ENCODE results near the gene IL15RA. TPM values are rescaled to one million over a fixed set of nuclear protein-coding genes. Genes with fewer than 3 reads are reported as not detected.

The IL15RA gene
- polyA plus RNA-seq, 4 donors, result 2.5 to 32.1 (median 12.1) TPM

DNA sequence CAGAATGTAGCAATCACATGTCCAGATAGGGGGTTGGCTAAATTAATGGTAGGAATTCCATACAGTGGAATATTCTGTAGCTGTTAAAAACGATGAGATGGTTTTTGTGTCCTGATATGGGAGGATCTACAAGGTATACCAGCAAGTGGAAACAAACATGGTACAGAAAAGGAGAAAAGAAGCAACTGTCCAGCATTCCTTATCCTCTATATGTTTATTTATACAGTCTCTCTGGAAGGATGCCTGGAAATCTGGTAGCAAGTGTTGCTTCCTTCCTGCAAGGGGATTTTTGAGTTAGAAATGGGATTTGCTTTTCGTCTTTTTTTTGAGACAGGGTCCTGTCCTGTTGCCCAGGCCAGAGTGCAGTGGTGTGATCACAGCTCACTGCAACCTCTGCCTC is 19.3 kb downstream of the IL15RA start:
- no peak overlapping the region for H3K27ac ChIP-seq (ENCODE audit: low read depth in 1 of 3, low read length in 2 of 3)
- no peak for FAIRE-seq
- 60 to 78% (median 78%) methylated on average over 2 of the region's 2 CpGs for WGBS, 3 donors

DNA sequence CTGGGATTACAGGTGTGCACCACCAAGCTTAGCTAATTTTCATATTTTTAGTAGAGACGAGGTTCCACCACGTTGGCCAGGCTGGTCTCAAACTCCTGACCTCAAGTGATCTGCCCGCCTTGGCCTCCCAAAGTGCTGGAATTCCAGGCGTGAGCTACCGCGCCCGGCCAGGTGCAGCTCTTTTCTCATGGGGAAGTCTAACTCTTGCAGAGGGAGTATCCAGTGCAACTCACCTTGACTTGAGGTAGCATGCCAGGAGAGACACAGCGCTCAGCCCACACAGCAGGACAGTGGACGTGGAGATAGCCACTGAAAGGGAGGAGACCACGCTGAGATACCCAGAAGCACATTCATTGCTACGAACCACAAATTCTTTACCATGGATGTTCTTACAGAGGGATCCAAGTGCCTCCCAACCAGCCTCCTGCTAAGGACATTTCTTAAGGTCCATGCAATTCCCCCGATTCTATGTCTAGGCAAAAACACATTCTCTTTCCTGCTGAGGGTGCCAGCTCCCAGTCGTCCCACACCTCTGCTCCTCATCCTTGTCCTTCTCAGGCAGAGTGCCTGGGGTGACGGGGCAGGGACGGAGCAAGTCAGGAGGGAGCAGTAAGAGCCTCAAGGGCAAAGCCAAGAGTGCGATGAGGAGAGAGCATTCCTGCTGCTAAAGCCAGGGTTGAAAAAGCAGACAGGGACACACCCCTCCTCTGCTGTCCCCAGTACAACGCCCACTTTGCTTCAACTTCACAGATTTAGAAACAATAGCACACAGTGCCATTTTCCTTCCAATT is 21.0 kb downstream of the IL15RA start:
- H3K27ac ChIP-seq (ENCODE audit: low read depth in 1 of 3, low read length in 2 of 3), result no peak overlapping the region
- DNase-seq (no peak), FAIRE-seq (no peak)
- H3K27me3 ChIP-seq (ENCODE audit: control insufficient read depth in 3 of 3, insufficient read depth in 3 of 3, low read length in 3 of 3), result no peaks in the 10 kb centered on the region
- no peaks in the 10 kb centered on the region for H3K9me3 ChIP-seq (ENCODE audit: control insufficient read depth in 2 of 2, insufficient read depth in 1 of 2, low read depth in 1 of 2, low read length in 1 of 2)
- H3K4me3 ChIP-seq (ENCODE audit: low read depth in 1 of 3, low read length in 3 of 3), result no peak overlapping the region
- 88 to 93% (median 90%) methylated on average over 16 to 17 of the region's 17 CpGs for WGBS, 3 donors
- H3K4me1 ChIP-seq (ENCODE audit: control insufficient read depth in 3 of 3, insufficient read depth in 2 of 3, low read depth in 1 of 3, low read length in 2 of 3), result peaks cover 0 to 2% (median 0%) of the 10 kb centered on the region in 3 donors
- peaks cover 7 to 49% (median 21%) of the 10 kb centered on the region in 3 donors for H3K36me3 ChIP-seq (ENCODE audit: control insufficient read depth in 3 of 3, insufficient read depth in 2 of 3, low read depth in 1 of 3, low read length in 3 of 3)

More for the DNA sequence above, 19.3 kb downstream of the IL15RA start:
- H3K27me3 ChIP-seq (ENCODE audit: control insufficient read depth in 3 of 3, insufficient read depth in 3 of 3, low read length in 3 of 3), result no peaks in the 10 kb centered on the region
- no peaks in the 10 kb centered on the region for H3K4me1 ChIP-seq (ENCODE audit: control insufficient read depth in 3 of 3, insufficient read depth in 2 of 3, low read depth in 1 of 3, low read length in 2 of 3)
- H3K9me3 ChIP-seq (ENCODE audit: control insufficient read depth in 2 of 2, insufficient read depth in 1 of 2, low read depth in 1 of 2, low read length in 1 of 2), result no peaks in the 10 kb centered on the region
- no peak for DNase-seq
- H3K4me3 ChIP-seq (ENCODE audit: low read depth in 1 of 3, low read length in 3 of 3), result no peak overlapping the region
- peaks cover 10 to 53% (median 17%) of the 10 kb centered on the region in 3 donors for H3K36me3 ChIP-seq (ENCODE audit: control insufficient read depth in 3 of 3, insufficient read depth in 2 of 3, low read depth in 1 of 3, low read length in 3 of 3)

DNA sequence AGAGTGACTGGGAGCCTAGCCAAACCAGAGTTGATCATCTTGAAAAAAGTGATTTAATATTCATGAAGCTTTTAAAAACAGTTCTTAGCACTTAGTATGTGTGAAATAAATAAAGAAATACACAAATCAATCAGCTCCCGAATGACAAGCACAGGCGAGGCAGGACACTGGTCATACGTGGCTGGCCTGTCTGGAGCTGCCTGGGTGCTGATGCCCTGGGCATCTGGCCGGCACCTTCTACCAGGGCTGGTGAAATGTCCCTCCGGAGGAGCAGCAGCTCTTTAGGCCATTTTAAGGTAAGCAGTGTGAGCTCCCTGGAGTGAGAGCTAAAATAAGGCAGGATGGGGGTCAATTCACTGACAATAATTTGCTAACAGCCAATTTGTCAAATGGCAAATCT is 23.7 kb downstream of the IL15RA start:
- Histone ChIP-seq H3K9me3 (ENCODE audit: control insufficient read depth in 2 of 2, insufficient read depth in 1 of 2, low read depth in 1 of 2, low read length in 1 of 2) (no peaks in the 10 kb centered on the region), H3K27ac (ENCODE audit: low read depth in 1 of 3, low read length in 2 of 3) (no peak overlapping the region), H3K4me3 (ENCODE audit: low read depth in 1 of 3, low read length in 3 of 3) (no peak overlapping the region), H3K27me3 (ENCODE audit: control insufficient read depth in 3 of 3, insufficient read depth in 3 of 3, low read length in 3 of 3) (no peaks in the 10 kb centered on the region), H3K4me1 (ENCODE audit: control insufficient read depth in 3 of 3, insufficient read depth in 2 of 3, low read depth in 1 of 3, low read length in 2 of 3) (peaks cover 0 to 5% (median 0%) of the 10 kb centered on the region in 3 donors), H3K36me3 (ENCODE audit: control insufficient read depth in 3 of 3, insufficient read depth in 2 of 3, low read depth in 1 of 3, low read length in 3 of 3) (peaks cover 7 to 32% (median 10%) of the 10 kb centered on the region in 3 donors)
- no peak for FAIRE-seq
- DNase-seq, result no peak
- WGBS, 3 donors, result 87 to 90% (median 89%) methylated on average over 5 of the region's 5 CpGs

DNA sequence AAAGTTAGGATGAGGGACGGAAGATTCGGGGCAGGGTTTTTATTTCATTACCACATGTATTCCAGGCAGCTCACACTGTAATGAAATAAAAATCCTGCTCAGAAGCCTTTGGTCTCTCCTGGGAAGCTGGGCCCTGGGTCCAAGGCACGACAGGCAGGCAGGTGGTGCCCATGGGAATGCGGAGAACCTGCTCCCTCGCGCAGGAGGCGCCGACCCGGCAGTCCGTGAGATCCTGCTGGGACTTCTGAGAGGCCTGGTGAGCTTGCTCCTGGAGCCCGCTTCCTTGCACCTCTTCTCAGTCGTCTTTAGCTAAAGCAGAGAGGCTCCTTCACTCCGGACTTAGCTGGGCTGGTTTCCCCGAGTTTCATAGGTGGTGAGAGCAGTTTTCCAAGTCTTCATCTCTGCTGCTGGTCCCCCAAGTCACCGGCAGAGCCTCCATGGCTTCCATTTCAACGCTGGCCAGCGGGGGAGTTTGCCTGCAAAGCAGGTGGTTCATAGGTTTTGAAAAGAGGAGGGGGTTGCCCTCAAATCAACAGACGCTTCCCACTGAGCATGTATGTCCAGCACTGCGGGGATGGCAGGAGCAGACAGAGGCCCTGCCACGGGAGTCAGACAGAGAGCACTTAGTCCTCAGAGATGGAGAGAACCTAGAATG is 24.5 kb downstream of the IL15RA start:
- Histone ChIP-seq H3K9me3 (ENCODE audit: control insufficient read depth in 2 of 2, insufficient read depth in 1 of 2, low read depth in 1 of 2, low read length in 1 of 2) (no peaks in the 10 kb centered on the region), H3K36me3 (ENCODE audit: control insufficient read depth in 3 of 3, insufficient read depth in 2 of 3, low read depth in 1 of 3, low read length in 3 of 3) (peaks cover 7 to 32% (median 10%) of the 10 kb centered on the region in 3 donors), H3K4me3 (ENCODE audit: low read depth in 1 of 3, low read length in 3 of 3) (no peak overlapping the region), H3K27ac (ENCODE audit: low read depth in 1 of 3, low read length in 2 of 3) (no peak overlapping the region), H3K27me3 (ENCODE audit: control insufficient read depth in 3 of 3, insufficient read depth in 3 of 3, low read length in 3 of 3) (no peaks in the 10 kb centered on the region), H3K4me1 (ENCODE audit: control insufficient read depth in 3 of 3, insufficient read depth in 2 of 3, low read depth in 1 of 3, low read length in 2 of 3) (peaks cover 0 to 5% (median 0%) of the 10 kb centered on the region in 3 donors)
- DNase-seq (no peak), FAIRE-seq (no peak)
- WGBS, 3 donors, result 87 to 91% (median 89%) methylated on average over 20 of the region's 20 CpGs

DNA sequence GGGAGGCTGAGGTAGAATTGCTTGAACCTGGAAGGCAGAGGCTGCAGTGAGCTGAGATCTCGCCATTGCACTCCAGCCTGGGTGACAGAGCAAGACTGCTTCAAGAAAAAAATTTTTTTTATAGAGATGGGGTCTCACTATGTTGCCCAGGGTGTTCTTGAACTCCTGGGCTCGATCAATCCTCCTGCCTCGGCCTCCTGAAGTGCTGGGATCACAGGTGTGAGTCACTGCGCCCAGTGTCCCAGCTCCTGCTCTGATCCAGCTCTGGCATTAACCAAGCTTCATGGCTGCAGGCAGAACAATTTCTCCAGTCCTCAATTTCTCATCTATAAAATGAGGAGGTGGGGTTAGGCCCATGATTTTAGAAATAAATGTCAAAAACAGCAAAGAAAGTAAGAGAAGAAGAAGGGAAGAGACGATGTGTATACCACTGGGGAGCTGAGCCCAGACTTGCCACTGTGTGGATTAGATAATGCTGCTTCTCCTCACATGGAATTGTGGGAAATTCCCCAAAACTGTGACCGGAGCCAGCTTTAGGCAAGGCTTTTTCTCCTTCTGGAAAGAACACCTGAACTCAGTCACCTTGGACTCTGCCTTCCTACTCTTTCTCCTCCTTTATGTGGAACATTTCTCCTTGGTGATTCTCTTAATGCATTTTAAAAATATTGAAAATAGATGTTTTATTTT is 25.5 kb downstream of the IL15RA start:
- DNase-seq (no peak), FAIRE-seq (no peak)
- Histone ChIP-seq H3K9me3 (ENCODE audit: control insufficient read depth in 2 of 2, insufficient read depth in 1 of 2, low read depth in 1 of 2, low read length in 1 of 2) (no peaks in the 10 kb centered on the region), H3K4me1 (ENCODE audit: control insufficient read depth in 3 of 3, insufficient read depth in 2 of 3, low read depth in 1 of 3, low read length in 2 of 3) (peaks cover 0 to 5% (median 0%) of the 10 kb centered on the region in 3 donors), H3K27ac (ENCODE audit: low read depth in 1 of 3, low read length in 2 of 3) (no peak overlapping the region), H3K27me3 (ENCODE audit: control insufficient read depth in 3 of 3, insufficient read depth in 3 of 3, low read length in 3 of 3) (no peaks in the 10 kb centered on the region), H3K36me3 (ENCODE audit: control insufficient read depth in 3 of 3, insufficient read depth in 2 of 3, low read depth in 1 of 3, low read length in 3 of 3) (peaks cover 7 to 32% (median 10%) of the 10 kb centered on the region in 3 donors), H3K4me3 (ENCODE audit: low read depth in 1 of 3, low read length in 3 of 3) (no peak overlapping the region)
- WGBS, 3 donors, result 88 to 92% (median 91%) methylated on average over 6 of the region's 6 CpGs

DNA sequence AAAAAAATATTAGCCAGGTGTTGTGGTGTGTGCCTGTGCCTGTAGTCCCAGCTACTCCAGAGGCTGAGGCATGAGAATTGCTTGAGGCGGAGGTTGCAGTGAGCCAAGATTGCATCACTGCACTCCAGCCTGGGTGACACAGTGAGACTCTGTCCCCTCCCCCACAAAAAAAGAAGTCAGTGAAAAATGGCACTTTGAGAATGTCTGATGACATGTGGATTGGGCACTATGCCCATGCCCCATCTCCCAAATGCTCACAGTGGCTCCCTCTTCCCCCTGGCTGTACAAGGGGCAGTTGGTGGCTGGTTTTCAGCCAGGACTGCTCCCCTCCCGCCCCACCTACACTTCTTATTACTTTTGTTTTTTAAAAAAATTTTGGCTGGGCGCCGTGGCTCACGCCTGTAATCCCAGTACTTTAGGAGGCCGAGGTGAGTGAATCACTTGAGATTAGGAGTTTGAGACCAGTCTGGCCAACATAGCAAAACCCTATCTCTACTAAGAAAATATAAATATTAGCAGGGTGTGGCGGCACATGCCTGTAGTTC is 26.1 kb downstream of the IL15RA start:
- H3K4me3 ChIP-seq (ENCODE audit: low read depth in 1 of 3, low read length in 3 of 3), result no peak overlapping the region
- peak in 1 of 2 donors; percentile 31 for DNase-seq
- peak overlapping the region in 1 of 3 donors; percentile 70 for H3K27ac ChIP-seq (ENCODE audit: low read depth in 1 of 3, low read length in 2 of 3)
- no peak for FAIRE-seq
- peaks cover 0 to 5% (median 0%) of the 10 kb centered on the region in 3 donors for H3K4me1 ChIP-seq (ENCODE audit: control insufficient read depth in 3 of 3, insufficient read depth in 2 of 3, low read depth in 1 of 3, low read length in 2 of 3)
- H3K9me3 ChIP-seq (ENCODE audit: control insufficient read depth in 2 of 2, insufficient read depth in 1 of 2, low read depth in 1 of 2, low read length in 1 of 2), result no peaks in the 10 kb centered on the region
- WGBS, 3 donors, result 60 to 70% (median 66%) methylated on average over 7 of the region's 7 CpGs
- no peaks in the 10 kb centered on the region for H3K27me3 ChIP-seq (ENCODE audit: control insufficient read depth in 3 of 3, insufficient read depth in 3 of 3, low read length in 3 of 3)
- H3K36me3 ChIP-seq (ENCODE audit: control insufficient read depth in 3 of 3, insufficient read depth in 2 of 3, low read depth in 1 of 3, low read length in 3 of 3), result peaks cover 7 to 27% (median 7%) of the 10 kb centered on the region in 3 donors

DNA sequence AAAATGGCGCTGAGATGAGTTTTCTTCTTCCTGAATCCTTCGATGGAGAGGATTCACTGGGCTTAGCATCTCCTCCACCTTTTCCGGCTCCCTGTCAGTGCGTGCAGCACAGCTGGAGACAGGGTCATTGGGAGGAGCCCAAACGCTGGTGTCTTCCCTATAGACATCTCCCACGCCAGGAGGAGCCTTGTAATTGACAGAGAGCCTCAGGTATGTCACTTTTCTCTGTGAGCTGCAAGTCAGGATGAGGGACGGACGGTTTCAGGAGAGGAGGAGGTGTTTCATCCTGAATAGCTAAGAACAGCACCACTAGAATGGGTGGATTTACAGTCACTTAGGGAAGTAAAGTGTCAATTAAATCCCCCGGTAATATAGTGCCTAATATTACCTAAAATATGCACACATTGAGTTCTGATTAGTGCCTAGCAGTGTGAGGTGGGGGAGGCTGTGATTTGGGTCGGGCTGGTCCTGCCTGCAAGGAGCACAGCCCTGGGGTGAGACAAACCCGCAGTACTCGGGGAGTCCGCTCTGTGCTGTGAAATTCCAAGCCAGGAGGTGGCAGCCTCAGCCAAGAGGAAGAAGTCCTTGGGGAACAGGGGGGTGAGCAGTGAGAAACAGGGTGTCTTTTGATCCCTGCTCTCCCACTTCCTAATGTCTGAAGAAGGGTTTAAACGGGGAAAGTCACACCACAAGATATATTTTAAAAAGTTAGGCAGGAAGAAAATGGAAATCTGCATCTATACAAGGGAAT is 28.2 kb downstream of the IL15RA start:
- no peaks in the 10 kb centered on the region for H3K27me3 ChIP-seq (ENCODE audit: control insufficient read depth in 3 of 3, insufficient read depth in 3 of 3, low read length in 3 of 3)
- no peaks in the 10 kb centered on the region for H3K9me3 ChIP-seq (ENCODE audit: control insufficient read depth in 2 of 2, insufficient read depth in 1 of 2, low read depth in 1 of 2, low read length in 1 of 2)
- H3K4me1 ChIP-seq (ENCODE audit: control insufficient read depth in 3 of 3, insufficient read depth in 2 of 3, low read depth in 1 of 3, low read length in 2 of 3), result peaks cover 0 to 5% (median 4%) of the 10 kb centered on the region in 3 donors
- 54 to 64% (median 54%) methylated on average over 14 of the region's 14 CpGs for WGBS, 3 donors
- peaks cover 4 to 23% (median 7%) of the 10 kb centered on the region in 3 donors for H3K36me3 ChIP-seq (ENCODE audit: control insufficient read depth in 3 of 3, insufficient read depth in 2 of 3, low read depth in 1 of 3, low read length in 3 of 3)
- no peak overlapping the region for H3K27ac ChIP-seq (ENCODE audit: low read depth in 1 of 3, low read length in 2 of 3)
- FAIRE-seq (no peak), DNase-seq (peak; percentile 70 to 81)
- H3K4me3 ChIP-seq (ENCODE audit: low read depth in 1 of 3, low read length in 3 of 3), result no peak overlapping the region
